Activated naive CD4-positive, alpha-beta T cell treated with anti-CD3 and anti-CD28 coated beads, Interleukin-2, amount 50 U/mL, for 24 hours (primary cell): Measurements from ENCODE around the gene RHBDL2.

Experiments used
- H3K27ac Mint-ChIP-seq: one replicate; pipeline ENCODE4 v1.8.0; 2021; ENCODE audit warnings: mild to moderate bottlenecking, mixed read lengths
- H3K27me3 Mint-ChIP-seq: one replicate; pipeline ENCODE4 v1.8.0; 2021; ENCODE audit warnings: mixed read lengths
- H3K36me3 Mint-ChIP-seq: one replicate; pipeline ENCODE4 v1.8.0; 2021; ENCODE audit warnings: mixed read lengths
- H3K4me1 Mint-ChIP-seq: one replicate; pipeline ENCODE4 v1.8.0; 2021; ENCODE audit warnings: mixed read lengths
- H3K4me3 Mint-ChIP-seq: one replicate; pipeline ENCODE4 v1.8.0; 2021; ENCODE audit warnings: mild to moderate bottlenecking, mixed read lengths
- H3K9me3 Mint-ChIP-seq: one replicate; pipeline ENCODE4 v1.8.0; 2021; ENCODE audit warnings: mixed read lengths

RHBDL2 gene

GRCh38 chr1:38944547-38944946, 2.9 kb upstream of the RHBDL2 start:
- no peak overlapping the region for H3K27ac Mint-ChIP-seq
- no peaks in the 10 kb centered on the region for H3K27me3 Mint-ChIP-seq
- no peaks in the 10 kb centered on the region for H3K9me3 Mint-ChIP-seq
- no peak overlapping the region for H3K4me3 Mint-ChIP-seq
- no peaks in the 10 kb centered on the region for H3K4me1 Mint-ChIP-seq
- no peaks in the 10 kb centered on the region for H3K36me3 Mint-ChIP-seq

GRCh38 chr1:38942664-38943428, 1.2 kb upstream of the RHBDL2 start:
- Mint-ChIP-seq H3K9me3 (no peaks in the 10 kb centered on the region), H3K27me3 (no peaks in the 10 kb centered on the region), H3K36me3 (no peaks in the 10 kb centered on the region), H3K4me1 (no peaks in the 10 kb centered on the region), H3K27ac (no peak overlapping the region), H3K4me3 (no peak overlapping the region)

- Mint-ChIP-seq H3K36me3 (no peaks in the 10 kb centered on the region), H3K4me1 (no peaks in the 10 kb centered on the region), H3K9me3 (no peaks in the 10 kb centered on the region), H3K27ac (no peak overlapping the region), H3K4me3 (no peak overlapping the region), H3K27me3 (no peaks in the 10 kb centered on the region)
Measured at GRCh38 chr1:38941093-38941492, 537 bp downstream of the RHBDL2 start.

- H3K36me3 Mint-ChIP-seq: no peaks in the 10 kb centered on the region
- H3K27me3 Mint-ChIP-seq: no peaks in the 10 kb centered on the region
- H3K27ac Mint-ChIP-seq: no peak overlapping the region
- H3K4me3 Mint-ChIP-seq: no peak overlapping the region
- no peaks in the 10 kb centered on the region for H3K9me3 Mint-ChIP-seq
- no peaks in the 10 kb centered on the region for H3K4me1 Mint-ChIP-seq
Measured at GRCh38 chr1:38940339-38941047, 1.1 kb downstream of the RHBDL2 start.

- Mint-ChIP-seq H3K27me3 (no peaks in the 10 kb centered on the region), H3K4me3 (no peak overlapping the region), H3K36me3 (no peaks in the 10 kb centered on the region), H3K4me1 (no peaks in the 10 kb centered on the region), H3K9me3 (no peaks in the 10 kb centered on the region), H3K27ac (no peak overlapping the region)
Measured at GRCh38 chr1:38938722-38939260, 2.8 kb downstream of the RHBDL2 start.

GRCh38 chr1:38932571-38932970, 9.1 kb downstream of the RHBDL2 start:
- Mint-ChIP-seq H3K4me3 (no peak overlapping the region), H3K9me3 (no peaks in the 10 kb centered on the region), H3K27ac (no peak overlapping the region), H3K36me3 (no peaks in the 10 kb centered on the region), H3K4me1 (no peaks in the 10 kb centered on the region), H3K27me3 (no peaks in the 10 kb centered on the region)

- no peak overlapping the region for H3K4me3 Mint-ChIP-seq
- no peaks in the 10 kb centered on the region for H3K9me3 Mint-ChIP-seq
- no peaks in the 10 kb centered on the region for H3K4me1 Mint-ChIP-seq
- no peaks in the 10 kb centered on the region for H3K36me3 Mint-ChIP-seq
- no peaks in the 10 kb centered on the region for H3K27me3 Mint-ChIP-seq
- H3K27ac Mint-ChIP-seq: no peak overlapping the region
Measured at GRCh38 chr1:38929476-38929875, 12.2 kb downstream of the RHBDL2 start.

- no peaks in the 10 kb centered on the region for H3K4me1 Mint-ChIP-seq
- H3K9me3 Mint-ChIP-seq: no peaks in the 10 kb centered on the region
- no peak overlapping the region for H3K27ac Mint-ChIP-seq
- H3K27me3 Mint-ChIP-seq: no peaks in the 10 kb centered on the region
- no peak overlapping the region for H3K4me3 Mint-ChIP-seq
- H3K36me3 Mint-ChIP-seq: no peaks in the 10 kb centered on the region
Measured at GRCh38 chr1:38929054-38929453, 12.6 kb downstream of the RHBDL2 start.

GRCh38 chr1:38926091-38926490, 15.5 kb downstream of the RHBDL2 start:
- H3K4me3 Mint-ChIP-seq: no peak overlapping the region
- no peaks in the 10 kb centered on the region for H3K4me1 Mint-ChIP-seq
- no peak overlapping the region for H3K27ac Mint-ChIP-seq
- H3K9me3 Mint-ChIP-seq: no peaks in the 10 kb centered on the region
- H3K27me3 Mint-ChIP-seq: no peaks in the 10 kb centered on the region
- H3K36me3 Mint-ChIP-seq: no peaks in the 10 kb centered on the region

- H3K27me3 Mint-ChIP-seq: no peaks in the 10 kb centered on the region
- H3K27ac Mint-ChIP-seq: no peak overlapping the region
- no peaks in the 10 kb centered on the region for H3K4me1 Mint-ChIP-seq
- no peaks in the 10 kb centered on the region for H3K36me3 Mint-ChIP-seq
- no peaks in the 10 kb centered on the region for H3K9me3 Mint-ChIP-seq
- H3K4me3 Mint-ChIP-seq: no peak overlapping the region
Measured at GRCh38 chr1:38925391-38925790, 16.2 kb downstream of the RHBDL2 start.

- Mint-ChIP-seq H3K4me1 (no peaks in the 10 kb centered on the region), H3K9me3 (no peaks in the 10 kb centered on the region), H3K4me3 (no peak overlapping the region), H3K27me3 (no peaks in the 10 kb centered on the region), H3K27ac (no peak overlapping the region), H3K36me3 (no peaks in the 10 kb centered on the region)
Measured at GRCh38 chr1:38923607-38924006, 18.0 kb downstream of the RHBDL2 start.

GRCh38 chr1:38919130-38919529, 22.5 kb downstream of the RHBDL2 start:
- H3K27me3 Mint-ChIP-seq: no peaks in the 10 kb centered on the region
- no peak overlapping the region for H3K27ac Mint-ChIP-seq
- H3K4me1 Mint-ChIP-seq: no peaks in the 10 kb centered on the region
- H3K36me3 Mint-ChIP-seq: no peaks in the 10 kb centered on the region
- H3K9me3 Mint-ChIP-seq: no peaks in the 10 kb centered on the region
- no peak overlapping the region for H3K4me3 Mint-ChIP-seq

GRCh38 chr1:38918568-38918967, 23.1 kb downstream of the RHBDL2 start:
- no peaks in the 10 kb centered on the region for H3K9me3 Mint-ChIP-seq

GRCh38 chr1:38917772-38918171, 23.9 kb downstream of the RHBDL2 start:
- no peaks in the 10 kb centered on the region for H3K27me3 Mint-ChIP-seq
- H3K4me1 Mint-ChIP-seq: no peaks in the 10 kb centered on the region
- H3K27ac Mint-ChIP-seq: no peak overlapping the region
- H3K9me3 Mint-ChIP-seq: no peaks in the 10 kb centered on the region
- H3K36me3 Mint-ChIP-seq: no peaks in the 10 kb centered on the region
- no peak overlapping the region for H3K4me3 Mint-ChIP-seq

More at GRCh38 chr1:38918568-38918967, 23.1 kb downstream of the RHBDL2 start:
- H3K27ac Mint-ChIP-seq: no peak overlapping the region
- H3K4me1 Mint-ChIP-seq: no peaks in the 10 kb centered on the region
- H3K36me3 Mint-ChIP-seq: no peaks in the 10 kb centered on the region
- no peaks in the 10 kb centered on the region for H3K27me3 Mint-ChIP-seq
- no peak overlapping the region for H3K4me3 Mint-ChIP-seq

- Mint-ChIP-seq H3K9me3 (no peaks in the 10 kb centered on the region), H3K27me3 (no peaks in the 10 kb centered on the region), H3K27ac (no peak overlapping the region), H3K36me3 (no peaks in the 10 kb centered on the region), H3K4me1 (no peaks in the 10 kb centered on the region), H3K4me3 (no peak overlapping the region)
Measured at GRCh38 chr1:38917337-38917736, 24.3 kb downstream of the RHBDL2 start.

GRCh38 chr1:38915352-38915948, 26.2 kb downstream of the RHBDL2 start:
- no peaks in the 10 kb centered on the region for H3K9me3 Mint-ChIP-seq
- no peaks in the 10 kb centered on the region for H3K27me3 Mint-ChIP-seq
- H3K36me3 Mint-ChIP-seq: no peaks in the 10 kb centered on the region
- no peak overlapping the region for H3K27ac Mint-ChIP-seq
- H3K4me1 Mint-ChIP-seq: no peaks in the 10 kb centered on the region
- no peak overlapping the region for H3K4me3 Mint-ChIP-seq
